IMR-90 (cell line): ENCODE measurements around the gene CHCHD4. TPM values are rescaled to one million over a fixed set of nuclear protein-coding genes. Genes with fewer than 3 reads are reported as not detected.

ENCODE experiments used
- ATAC-seq: fragments of 200-7000 bp; cut with Tn5 transposase; 2 replicates; pipeline ENCODE4 v1.9.1; 2020; ENCODE audit warnings: low read depth, mild to moderate bottlenecking, moderate library complexity
- BruUV-seq: library from RNA; stranded (reverse); fragments of 400-500 nt; replicated peaks from 2 replicates; lab custom pipeline; 2021; lab: Mats Ljungman, UMichigan
- CTCF ChIA-PET: fragments of 300-600 bp; formaldehyde crosslinking; extraction: SDS; loops from one replicate; lab custom pipeline; 2021; ENCODE audit warnings: antibody characterized with exemption; lab: Yijun Ruan, JAX
- POLR2A ChIA-PET: fragments of 300-600 bp; sonication (Branson Sonifier 250); formaldehyde crosslinking; loops from one replicate; lab custom pipeline; 2022; ENCODE audit warnings: antibody characterized with exemption; ENCODE audit not compliant: unreplicated experiment; lab: Charles Lee
- DNase-seq: peaks from one replicate; pipeline ENCODE4 v3.0.0; 2013
- H2AFZ ChIP-seq: replicated peaks from 2 replicates; pipeline ENCODE3; 2013; ENCODE audit warnings: low read length, mild to moderate bottlenecking; ENCODE audit not compliant: poor library complexity
- H2AK5ac ChIP-seq: 2 replicates; pipeline ENCODE4 v1.6.1; 2013; ENCODE audit warnings: low read depth, low read length, inconsistent platforms
- H2AK9ac ChIP-seq: replicated peaks from 2 replicates; pipeline ENCODE3; 2013; ENCODE audit warnings: mild to moderate bottlenecking, low read depth, low read length, moderate library complexity; ENCODE audit not compliant: poor library complexity
- H2BK120ac ChIP-seq: 2 replicates; pipeline ENCODE4 v1.6.1; 2013; ENCODE audit warnings: low read depth, low read length, inconsistent platforms
- H2BK15ac ChIP-seq: 3 replicates; pipeline ENCODE4 v1.6.1; 2013; ENCODE audit warnings: low read depth, low read length, inconsistent platforms
- H2BK20ac ChIP-seq: 2 replicates; pipeline ENCODE4 v1.6.1; 2013; ENCODE audit warnings: low read depth, mild to moderate bottlenecking, inconsistent platforms, low read length, moderate library complexity
- H2BK5ac ChIP-seq: 2 replicates; pipeline ENCODE4 v1.6.1; 2013; ENCODE audit warnings: mild to moderate bottlenecking, low read depth, low read length, inconsistent platforms; ENCODE audit not compliant: poor library complexity, severe bottlenecking
- H3K14ac ChIP-seq: replicated peaks from 2 replicates; pipeline ENCODE4 v1.6.1; 2013; ENCODE audit warnings: low read depth, low read length, inconsistent platforms
- H3K18ac ChIP-seq: 2 replicates; pipeline ENCODE4 v1.6.1; 2013; ENCODE audit warnings: low read depth, low read length, control low read depth
- H3K23ac ChIP-seq: 2 replicates; pipeline ENCODE4 v1.6.1; 2013; ENCODE audit warnings: low read depth, low read length, inconsistent platforms
- H3K27ac ChIP-seq: 2 replicates; pipeline ENCODE4 v1.5.1; 2013; ENCODE audit warnings: mild to moderate bottlenecking, control low read depth, low read length; ENCODE audit not compliant: insufficient read depth
- H3K27me3 ChIP-seq: 2 replicates; pipeline ENCODE4 v1.6.1; 2013; ENCODE audit warnings: low read length; ENCODE audit not compliant: control insufficient read depth, insufficient read depth
- H3K36me3 ChIP-seq: 2 replicates; pipeline ENCODE4 v1.6.1; 2013; ENCODE audit warnings: low read length, mixed read lengths; ENCODE audit not compliant: control insufficient read depth, insufficient read depth
- H3K4ac ChIP-seq: 2 replicates; pipeline ENCODE4 v1.6.1; 2013; ENCODE audit warnings: low read depth, low read length, inconsistent platforms
- H3K4me1 ChIP-seq: 2 replicates; pipeline ENCODE4 v1.6.1; 2013; ENCODE audit warnings: low read length, mixed read lengths; ENCODE audit not compliant: control insufficient read depth, insufficient read depth
- H3K4me2 ChIP-seq: 2 replicates; pipeline ENCODE4 v1.6.1; 2013; ENCODE audit warnings: low read depth, mild to moderate bottlenecking, control low read depth, low read length, moderate library complexity
- H3K4me3 ChIP-seq: 2 replicates; pipeline ENCODE4 v1.5.1; 2013; ENCODE audit warnings: low read depth, mild to moderate bottlenecking, control low read depth, low read length, moderate library complexity; ENCODE audit not compliant: insufficient read depth
- H3K56ac ChIP-seq: 2 replicates; pipeline ENCODE4 v1.6.1; 2013; ENCODE audit warnings: low read length, inconsistent platforms; ENCODE audit not compliant: insufficient read depth; ENCODE audit errors: extremely low read depth
- H3K79me1 ChIP-seq, 2 experiments: 2 replicates each; pipeline ENCODE4 v1.6.1; 2013; ENCODE audit warnings: low read length in 2 of 2, inconsistent platforms in 1 of 2, low read depth in 1 of 2
- H3K9ac ChIP-seq: 2 replicates; pipeline ENCODE4 v1.6.1; 2013; ENCODE audit warnings: low read depth, low read length, control low read depth
- H3K9me1 ChIP-seq: 2 replicates; pipeline ENCODE4 v1.6.1; 2013; ENCODE audit warnings: low read length, inconsistent platforms; ENCODE audit not compliant: insufficient read depth
- H3K9me3 ChIP-seq: 2 replicates; pipeline ENCODE4 v1.6.1; 2013; ENCODE audit warnings: low read length; ENCODE audit not compliant: control insufficient read depth, insufficient read depth
- H4K20me1 ChIP-seq: 2 replicates; pipeline ENCODE4 v1.6.1; 2013; ENCODE audit warnings: low read length, inconsistent platforms; ENCODE audit not compliant: insufficient read depth
- H4K5ac ChIP-seq: 2 replicates; pipeline ENCODE4 v1.6.1; 2013; ENCODE audit warnings: mild to moderate bottlenecking, low read depth, low read length, control low read depth
- H4K8ac ChIP-seq, 2 experiments: 2 replicates each; pipeline ENCODE4 v1.6.1; 2013; ENCODE audit warnings: low read depth in 2 of 2, low read length in 2 of 2, control low read depth in 1 of 2, inconsistent platforms in 1 of 2
- H4K91ac ChIP-seq: 2 replicates; pipeline ENCODE4 v1.6.1; 2013; ENCODE audit warnings: low read depth, low read length, inconsistent platforms; ENCODE audit not compliant: insufficient read depth
- BHLHE40 ChIP-seq: fragments of 150-350 bp; IDR thresholded peaks from 2 replicates; pipeline ENCODE4 v1.6.1; 2016; ENCODE audit warnings: mild to moderate bottlenecking, low read depth, low read length
- CEBPB ChIP-seq: IDR thresholded peaks from 2 replicates; pipeline ENCODE4 v1.6.1; 2012; ENCODE audit warnings: low read depth, low read length, improper control_type of control experiment
- CHD1 ChIP-seq: IDR thresholded peaks from 2 replicates; pipeline ENCODE4 v1.6.1; 2012; ENCODE audit warnings: low read depth, low read length, improper control_type of control experiment
- CTCF ChIP-seq: conservative IDR thresholded peaks from 2 replicates; pipeline ENCODE4 v1.5.1; 2012; ENCODE audit warnings: mild to moderate bottlenecking, low read depth, low read length, improper control_type of control experiment
- ELK1 ChIP-seq: fragments of 150-350 bp; IDR thresholded peaks from 2 replicates; pipeline ENCODE4 v1.6.1; 2016; ENCODE audit warnings: low read depth, mild to moderate bottlenecking, low read length, moderate library complexity, borderline replicate concordance
- FOS ChIP-seq: fragments of 150-350 bp; IDR thresholded peaks from 2 replicates; pipeline ENCODE4 v1.6.1; 2016; ENCODE audit warnings: low read depth, low read length
- MAFK ChIP-seq: IDR thresholded peaks from 2 replicates; pipeline ENCODE4 v1.6.1; 2012; ENCODE audit warnings: low read depth, low read length, improper control_type of control experiment
- MAZ ChIP-seq: IDR thresholded peaks from 2 replicates; pipeline ENCODE4 v1.6.1; 2012; ENCODE audit warnings: low read depth, mild to moderate bottlenecking, low read length, improper control_type of control experiment, moderate library complexity, borderline replicate concordance
- MXI1 ChIP-seq: IDR thresholded peaks from 2 replicates; pipeline ENCODE4 v1.6.1; 2012; ENCODE audit warnings: low read depth, mild to moderate bottlenecking, low read length, moderate library complexity, borderline replicate concordance
- NFE2L2 ChIP-seq: fragments of 150-350 bp; IDR thresholded peaks from 2 replicates; pipeline ENCODE4 v1.6.1; 2016; ENCODE audit warnings: low read depth, mild to moderate bottlenecking, low read length
- POLR2A ChIP-seq: IDR thresholded peaks from 2 replicates; pipeline ENCODE4 v1.6.1; 2012; ENCODE audit warnings: mild to moderate bottlenecking, low read depth, low read length
- RAD21 ChIP-seq: IDR thresholded peaks from 2 replicates; pipeline ENCODE4 v1.6.1; 2012; ENCODE audit warnings: low read length, improper control_type of control experiment
- RCOR1 ChIP-seq: IDR thresholded peaks from 2 replicates; pipeline ENCODE4 v1.6.1; 2012; ENCODE audit warnings: mild to moderate bottlenecking, low read length, improper control_type of control experiment; ENCODE audit not compliant: insufficient replicate concordance
- RFX5 ChIP-seq: IDR thresholded peaks from 2 replicates; pipeline ENCODE4 v1.8.0; 2012; ENCODE audit warnings: low read depth, mild to moderate bottlenecking, low read length, moderate library complexity
- SMC3 ChIP-seq: fragments of 150-350 bp; IDR thresholded peaks from 2 replicates; pipeline ENCODE4 v1.6.1; 2016; ENCODE audit warnings: low read depth, mild to moderate bottlenecking, antibody characterized with exemption, low read length, moderate library complexity
- USF2 ChIP-seq: fragments of 150-350 bp; IDR thresholded peaks from 2 replicates; pipeline ENCODE4 v1.6.1; 2017; ENCODE audit warnings: mild to moderate bottlenecking, antibody characterized with exemption, low read length, low read depth
- WGBS, 2 experiments: methylation state at CpG; one replicate each; pipeline versions ENCODE4 v1.1.5 to v1.1.7; 2013; ENCODE audit warnings: missing lambda C conversion rate in 2 of 2; ENCODE audit not compliant: insufficient read length in 1 of 2; ENCODE audit errors: extremely low coverage in 2 of 2; 5-methylcytosine and 5-hydroxymethylcytosine counted together
- dilution Hi-C: fragments of 300-500 bp; cut with HindIII; formaldehyde crosslinking; loops from one replicate; pipeline ENCODE4 v1.14.3; 2018; ENCODE audit warnings: low sequenced_read_pairs; ENCODE audit not compliant: unreplicated experiment
- in situ Hi-C: fragments of 300-500 bp; cut with MboI; formaldehyde crosslinking; loops from 3 replicates; pipeline ENCODE4 v1.14.3; 2019; ENCODE audit warnings: low sequenced_read_pairs, inconsistent platforms, mixed read lengths
- intact Hi-C: fragments of 100-400 bp; cut with micrococcal nuclease; formaldehyde crosslinking; loops from 2 replicates; pipeline ENCODE4 v1.10.0; 2022
- polyA plus RNA-seq, 3 experiments: library from polyadenylated mRNA; depleted of rRNA; stranded (reverse); fragments of >200 nt; gene quantifications; 2 replicates each; pipeline ENCODE4 v1.2.3, GENCODE V29; 2012; ENCODE audit warnings: low replicate concordance in 1 of 3
- total RNA-seq: library from RNA; depleted of rRNA; stranded (reverse); fragments of >200 nt; gene quantifications from 2 replicates; pipeline ENCODE4 v1.2.3, GENCODE V29; 2012

CHCHD4 gene
- total and polyA plus RNA-seq, 2 of the 4 experiments (the other 2 are of a cell fraction): 9.0 to 9.8 TPM

DNA sequence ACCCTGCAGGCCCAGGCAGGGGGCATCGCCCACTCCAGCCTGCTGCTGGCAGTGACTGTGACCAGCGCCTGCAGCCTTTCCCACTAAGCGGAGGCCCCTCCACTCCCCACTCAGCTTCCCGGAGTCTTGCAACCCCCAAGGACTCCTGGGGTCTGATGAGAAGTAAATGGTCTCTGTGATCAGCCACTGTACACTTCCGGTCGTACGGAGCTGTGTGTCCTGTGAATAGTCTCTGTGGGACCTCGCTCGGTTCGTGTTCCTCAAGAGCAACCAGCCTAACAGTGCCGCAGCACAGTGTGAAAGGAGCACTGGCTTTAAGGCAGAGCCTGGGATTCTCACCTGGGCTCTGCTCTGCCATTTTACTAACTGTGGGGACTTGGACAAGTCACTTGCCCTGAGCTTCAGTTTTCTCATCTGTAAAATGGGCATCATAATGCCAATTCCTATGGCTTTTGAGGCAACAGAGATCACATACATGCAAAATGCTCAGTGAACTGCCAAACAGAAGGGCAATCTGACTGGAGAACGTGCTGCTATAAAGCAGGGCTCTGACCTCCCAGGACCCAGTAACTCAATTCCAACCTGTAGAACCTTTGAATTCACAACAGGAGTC is 26.9 kb upstream of the CHCHD4 start:
- H4K8ac ChIP-seq: no peak overlapping the region
- no peak overlapping the region for H2BK120ac ChIP-seq
- in situ Hi-C loops (no loop called here), intact Hi-C loops (no loop called here), dilution Hi-C loops (no loop called here)
- H3K9ac ChIP-seq: no peak overlapping the region
- H3K4ac ChIP-seq: no peak overlapping the region
- no peak overlapping the region for H2BK15ac ChIP-seq
- no peak overlapping the region for H3K4me3 ChIP-seq
- no peaks in the 10 kb centered on the region for H3K4me1 ChIP-seq
- no peak overlapping the region for H3K14ac ChIP-seq
- CTCF ChIA-PET: no interaction called here
- H3K56ac ChIP-seq: no peak overlapping the region
- H3K27me3 ChIP-seq: no peaks in the 10 kb centered on the region
- no peak overlapping the region for H2AFZ ChIP-seq
- H3K36me3 ChIP-seq: peaks cover 63% of the 10 kb centered on the region
- no TSS peak for BruUV-seq
- POLR2A ChIA-PET: no interaction called here
- no peak overlapping the region for H2BK20ac ChIP-seq
- no peak overlapping the region for H4K91ac ChIP-seq
- no peaks in the 10 kb centered on the region for H4K20me1 ChIP-seq
- no peak overlapping the region for H2AK9ac ChIP-seq
- no peak for DNase-seq
- H3K79me1 ChIP-seq: peaks cover 18 to 23% of the 10 kb centered on the region in 2 experiments
- no peaks in the 10 kb centered on the region; the same call in 1 of the 2 replicates for H3K9me1 ChIP-seq
- no peak overlapping the region for H3K4me2 ChIP-seq
- 100% methylated on average over 1 of the region's 12 CpGs; no CpG with 5 or more reads in 1 of the 2 experiments for WGBS, 2 experiments
- no peak overlapping the region for H2AK5ac ChIP-seq
- ATAC-seq: no peak
- no peak overlapping the region for H3K27ac ChIP-seq
- H3K18ac ChIP-seq: no peak overlapping the region
- no peak overlapping the region for H4K5ac ChIP-seq
- TF ChIP-seq FOS (no peak), MAFK (no peak), ELK1 (no peak), RAD21 (no peak), SMC3 (no peak), CEBPB (no peak), NFE2L2 (no peak), CTCF (no peak), POLR2A (no peak), BHLHE40 (no peak), CHD1 (no peak), RFX5 (no peak), MXI1 (no peak), USF2 (no peak), RCOR1 (no peak), MAZ (no peak)
- no peak overlapping the region for H2BK5ac ChIP-seq
- no peaks in the 10 kb centered on the region for H3K9me3 ChIP-seq
- H3K23ac ChIP-seq: no peak overlapping the region
